HG03196 (cell line): ENCODE measurements around the gene IL1RAPL1.

Experiments
- ATAC-seq: cut with Tn5 transposase; IDR thresholded peaks from one replicate; pipeline ENCODE4 v1.9.1; 2021; ENCODE audit not compliant: unreplicated experiment

IL1RAPL1 gene

DNA sequence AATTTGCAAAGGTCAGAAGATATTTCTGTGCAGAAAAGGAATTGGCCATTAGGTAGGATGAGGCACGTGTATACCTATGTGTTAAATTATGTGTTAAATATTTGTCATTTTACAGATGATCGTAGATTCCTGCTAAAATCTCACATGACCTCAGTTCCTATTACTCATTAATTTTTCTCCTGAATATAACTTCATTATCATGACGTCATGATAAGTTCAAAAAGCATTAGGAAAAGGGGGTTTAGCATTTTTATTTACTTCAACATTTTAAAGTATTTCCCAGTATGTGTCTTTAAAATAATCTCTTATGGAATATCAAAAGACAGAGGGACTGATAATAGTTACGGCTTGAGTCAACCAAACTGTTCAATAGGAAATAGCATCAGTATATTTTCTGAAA, 372.8 kb downstream of the IL1RAPL1 start:
- no peak for ATAC-seq

DNA sequence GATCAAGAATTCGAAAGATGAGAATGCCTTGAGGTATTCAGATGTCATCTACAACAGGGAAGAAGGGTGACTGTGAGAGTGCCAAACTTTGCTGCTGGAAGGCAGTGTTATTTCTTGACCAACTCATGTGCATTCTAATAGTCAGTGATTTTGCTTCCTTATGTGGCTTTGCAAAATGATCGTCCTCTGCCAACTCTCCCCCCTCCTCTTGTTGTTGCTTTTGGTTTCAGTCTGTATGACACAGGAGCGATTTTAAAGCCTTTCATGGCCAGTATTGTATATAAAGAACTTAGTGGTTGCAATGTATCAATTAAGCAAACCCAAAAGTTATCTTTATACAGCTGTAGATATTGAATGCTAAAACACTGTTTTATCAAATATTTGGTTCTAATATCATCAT, 379.1 kb downstream of the IL1RAPL1 start:
- ATAC-seq = no peak

DNA sequence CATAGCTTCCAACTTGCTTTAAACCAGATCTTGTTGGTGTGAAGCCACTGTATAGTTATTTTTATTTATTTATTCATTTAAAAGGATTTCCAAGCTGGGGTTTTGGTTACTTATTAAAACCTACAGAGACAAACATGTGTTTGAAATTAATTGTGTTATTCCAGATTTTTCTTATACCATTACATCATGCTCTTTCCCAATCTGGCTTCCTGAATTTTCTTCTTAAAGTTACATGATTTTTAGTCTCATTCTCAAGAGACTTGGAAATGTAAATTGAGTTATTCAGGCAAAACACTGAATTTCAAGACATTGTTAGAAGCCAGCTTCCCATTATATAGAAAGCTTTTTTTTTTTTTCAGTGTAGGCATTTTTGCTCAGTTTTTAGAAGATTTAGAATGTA, 381.9 kb downstream of the IL1RAPL1 start:
- ATAC-seq = no peak

DNA sequence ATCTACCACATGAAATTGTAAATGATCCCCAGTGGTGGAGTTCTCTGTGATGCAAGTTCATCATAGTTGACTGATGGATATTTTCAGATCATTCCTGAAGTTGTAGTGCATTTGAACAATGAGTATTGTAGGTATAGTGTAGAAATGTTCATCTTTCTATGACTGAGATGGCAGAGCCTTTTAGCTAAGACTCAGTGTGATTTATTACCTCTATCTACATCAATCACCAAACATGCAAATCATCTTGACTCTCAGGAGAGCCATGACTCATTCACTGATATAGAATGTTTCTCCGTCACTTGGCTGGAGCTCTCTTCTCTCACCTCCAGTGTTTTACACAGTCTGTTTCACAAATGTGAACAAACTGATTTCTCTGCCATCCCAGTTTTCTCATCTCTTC, 392.6 kb downstream of the IL1RAPL1 start:
- no peak for ATAC-seq

DNA sequence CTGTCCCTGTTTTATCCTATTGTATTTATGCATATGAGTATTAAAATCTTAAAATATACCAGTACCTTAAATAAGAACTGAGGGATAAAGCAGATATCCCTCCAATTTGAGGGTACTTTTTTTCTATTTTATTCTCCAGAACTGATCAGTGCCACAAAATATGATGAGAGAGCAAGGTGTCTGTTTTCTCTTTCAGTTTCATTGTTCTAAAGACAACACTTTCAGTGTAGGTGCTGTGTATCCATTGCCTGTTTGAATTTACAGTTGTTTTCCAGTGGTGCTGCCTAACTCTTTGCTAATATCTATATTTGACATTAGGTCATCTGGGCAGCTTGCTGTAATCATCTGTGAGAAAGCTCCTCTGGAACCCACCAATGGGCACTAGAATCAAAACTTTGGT, 394.7 kb downstream of the IL1RAPL1 start:
- no peak for ATAC-seq

DNA sequence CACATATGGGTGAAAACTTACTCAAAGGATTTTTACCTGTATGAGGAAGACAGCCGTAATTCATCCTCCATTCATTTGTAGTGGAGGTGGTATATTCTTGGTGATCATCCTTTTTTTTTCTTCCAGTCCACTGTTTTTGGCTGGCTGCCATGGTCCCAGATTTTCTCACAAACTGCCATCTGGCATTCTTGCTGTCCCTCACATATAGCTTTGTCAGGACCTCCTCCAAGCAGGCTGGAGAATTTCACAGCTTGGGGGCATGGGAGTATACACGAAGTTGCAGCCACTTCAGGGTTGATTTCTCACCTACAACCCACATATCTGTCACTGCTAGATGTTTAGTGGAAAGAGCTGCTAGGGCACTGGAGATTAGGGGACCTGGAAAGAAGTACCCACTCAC, 401.0 kb downstream of the IL1RAPL1 start:
- no peak for ATAC-seq

DNA sequence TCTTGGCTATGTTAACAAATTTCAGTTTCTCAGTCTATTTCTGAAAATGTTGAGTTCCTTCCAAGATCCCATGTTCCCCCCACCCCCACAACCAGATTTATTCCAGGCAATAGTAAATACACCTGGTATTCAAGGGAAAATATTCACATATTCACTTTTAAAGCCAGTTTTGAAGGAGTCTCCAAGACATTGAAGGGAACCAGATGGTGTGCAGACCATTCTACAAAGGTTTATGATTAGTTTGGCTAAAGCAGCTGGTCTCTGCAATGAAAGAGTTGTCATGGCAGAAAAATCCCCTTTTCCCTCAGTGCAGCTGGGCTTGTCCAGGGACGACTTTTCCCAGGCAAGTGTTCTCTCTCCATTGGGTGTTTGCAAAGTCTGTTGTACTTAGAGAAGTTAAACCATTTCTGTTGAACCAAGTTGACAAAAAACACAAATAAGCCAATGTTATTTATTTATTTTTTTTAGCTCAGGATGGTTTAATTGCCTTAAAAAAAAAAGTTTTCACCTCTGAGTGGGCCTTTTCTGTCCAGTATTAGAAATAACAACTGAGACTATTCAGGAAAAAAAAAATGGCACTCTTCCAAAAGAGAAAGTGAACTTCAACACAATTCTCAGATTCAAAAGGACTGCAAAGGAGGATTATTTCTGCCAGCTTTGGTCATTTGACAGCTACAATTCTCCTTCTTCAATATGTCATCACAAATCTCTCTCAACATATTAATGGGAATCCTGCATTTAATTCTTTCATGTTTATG, 410.6 kb downstream of the IL1RAPL1 start:
- no peak for ATAC-seq

DNA sequence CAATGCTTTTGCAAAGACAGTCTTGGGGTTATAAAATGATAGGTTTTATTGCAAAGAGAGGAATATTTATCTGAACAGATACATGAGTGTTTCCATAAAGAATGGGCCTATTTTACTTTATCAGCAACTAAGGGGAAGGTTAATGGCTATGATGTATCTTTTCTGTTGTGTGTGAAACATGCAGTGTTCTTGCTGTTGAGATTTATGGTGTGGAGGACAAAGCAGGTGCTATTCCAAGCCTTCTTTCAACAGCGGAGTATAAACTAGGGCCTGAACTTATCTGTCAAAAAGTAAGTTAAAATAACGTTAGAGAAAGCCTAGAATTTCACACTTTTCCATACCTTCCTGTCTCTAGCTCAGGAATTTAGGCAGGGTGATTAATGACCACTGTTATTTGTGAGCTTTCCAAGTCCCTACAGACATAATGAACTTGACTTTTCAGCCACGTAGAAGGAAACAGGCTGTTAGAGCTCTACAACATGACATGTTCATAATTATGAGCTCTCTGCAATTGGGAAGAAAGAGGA, 411.4 kb downstream of the IL1RAPL1 start:
- ATAC-seq = no peak

DNA sequence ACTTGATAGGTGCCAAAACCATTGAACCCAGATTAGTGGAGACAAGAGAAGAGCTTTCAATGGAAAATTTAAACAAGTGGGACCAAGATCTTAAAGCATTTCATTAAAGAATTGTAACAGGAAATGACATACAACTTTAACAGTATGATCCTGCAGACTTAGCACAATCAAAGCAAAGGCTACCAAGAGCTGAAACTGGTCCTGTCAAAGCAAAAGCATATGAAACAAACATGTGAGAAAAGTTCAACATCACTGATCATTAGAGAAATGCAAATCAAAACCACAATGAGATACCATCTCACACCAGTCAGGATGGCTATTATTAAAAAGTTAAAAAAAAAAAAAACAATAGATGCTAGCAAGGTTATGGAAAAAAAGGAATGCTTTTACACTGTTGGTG, 425.6 kb downstream of the IL1RAPL1 start:
- ATAC-seq = no peak

DNA sequence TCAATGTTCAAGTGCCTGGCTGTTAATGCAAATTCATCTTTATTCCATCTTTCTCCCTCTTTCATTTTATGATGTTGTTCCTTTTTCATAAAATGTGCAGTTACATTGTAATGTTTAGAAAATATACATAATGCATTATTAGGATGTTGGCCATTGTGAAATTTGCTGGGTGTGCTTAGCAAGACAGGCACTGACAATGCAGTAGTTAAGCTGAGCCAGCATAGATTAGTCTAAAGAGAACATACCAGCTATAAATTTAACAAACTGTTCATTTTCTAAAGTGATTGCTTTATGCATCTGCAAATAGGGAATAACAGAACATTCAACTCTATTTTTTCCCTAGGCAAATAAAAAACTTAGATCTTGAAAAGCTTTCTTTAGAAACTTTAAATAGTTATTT, 436.0 kb downstream of the IL1RAPL1 start:
- ATAC-seq = no peak

DNA sequence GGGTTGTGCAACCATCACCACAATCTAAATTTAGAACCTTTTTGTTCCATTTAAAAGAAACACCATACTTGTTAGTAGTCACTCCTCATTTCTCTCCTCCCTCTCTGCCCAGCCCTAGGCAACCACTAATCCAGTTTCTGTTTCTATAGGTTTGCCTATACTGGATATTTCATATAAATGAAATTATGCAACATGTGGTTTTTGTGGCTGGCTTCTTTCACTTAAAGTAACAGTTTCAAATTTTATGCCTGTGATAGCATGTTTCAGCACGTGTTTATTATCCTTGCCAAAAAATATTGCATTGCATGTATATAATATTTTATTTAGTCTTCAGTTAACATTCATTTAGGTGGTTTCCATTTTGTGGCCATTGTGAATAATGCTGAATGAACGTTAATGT, 437.6 kb downstream of the IL1RAPL1 start:
- no peak for ATAC-seq

DNA sequence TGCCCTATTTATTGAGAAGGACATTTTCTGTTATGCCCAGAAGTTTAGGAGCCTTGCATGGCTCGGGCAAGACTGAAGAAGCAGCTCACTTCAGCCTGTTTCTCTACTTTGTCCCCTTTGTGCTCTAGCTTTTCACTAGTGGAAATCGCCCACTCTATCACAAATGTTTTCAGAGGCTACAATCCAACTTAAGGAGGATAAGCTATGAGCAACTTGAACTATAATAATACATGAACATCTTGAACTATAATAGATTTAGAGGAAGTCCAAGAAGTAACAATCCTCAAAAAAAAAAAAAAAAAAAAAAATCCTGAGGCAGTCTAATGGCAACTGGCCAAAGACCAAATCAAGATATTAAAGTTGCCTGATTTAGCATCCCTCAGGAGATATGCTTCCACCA, 452.3 kb downstream of the IL1RAPL1 start:
- ATAC-seq = no peak

DNA sequence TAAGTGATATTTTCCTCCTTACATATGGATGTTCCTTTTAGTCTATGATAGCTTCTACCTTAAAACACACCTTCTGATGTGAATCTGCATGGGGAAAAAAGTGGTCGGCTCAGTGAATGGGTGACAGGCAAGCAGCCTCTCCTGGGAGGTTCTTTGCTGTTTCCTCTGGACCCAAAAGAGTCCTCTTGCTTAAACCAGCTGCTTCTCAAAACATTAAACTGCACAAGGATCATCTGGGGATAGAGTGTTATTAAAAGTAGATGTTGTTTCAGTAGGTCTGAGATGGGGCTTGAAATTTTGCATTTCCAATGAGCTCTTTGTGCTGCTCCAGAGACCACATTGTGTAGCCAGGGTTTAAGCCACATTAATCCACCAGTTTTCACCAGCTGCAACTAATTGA, 452.9 kb downstream of the IL1RAPL1 start:
- ATAC-seq = no peak

DNA sequence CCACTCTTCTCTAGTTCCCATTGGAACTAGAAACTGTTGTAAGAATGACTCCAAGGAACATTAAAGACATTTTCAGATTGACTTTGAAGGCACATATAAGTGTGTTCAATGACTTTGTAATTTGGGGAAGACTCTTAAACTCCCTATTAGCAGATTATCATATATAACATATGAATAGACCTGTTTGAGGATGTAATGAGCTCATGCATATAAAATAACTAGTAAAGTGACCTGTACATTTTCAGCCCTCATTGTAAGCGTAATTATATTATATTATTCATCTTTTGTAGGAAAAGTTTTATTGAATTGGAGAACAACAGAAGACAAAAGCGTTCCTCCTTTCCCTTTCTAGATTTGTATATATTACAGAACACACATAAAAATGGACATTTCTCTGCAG, 455.1 kb downstream of the IL1RAPL1 start:
- ATAC-seq = no peak

DNA sequence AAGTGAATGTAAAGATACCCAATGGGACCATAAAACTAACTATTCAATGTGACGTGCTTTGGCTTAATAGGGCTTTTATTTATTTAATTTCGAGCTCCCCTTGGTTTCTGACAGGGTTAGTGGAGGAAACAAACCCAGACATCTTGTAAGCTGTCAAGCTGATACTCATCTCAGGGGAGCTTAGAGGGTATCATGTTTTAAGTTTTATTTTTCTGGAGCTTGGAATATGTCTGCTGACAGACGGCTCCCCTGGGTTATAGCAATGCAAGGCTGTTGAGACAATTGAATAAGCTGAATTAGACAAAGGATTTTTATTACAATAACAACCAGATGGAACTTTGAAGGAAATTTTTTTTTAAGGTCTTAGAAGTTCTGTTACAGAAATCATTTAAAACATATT, 456.5 kb downstream of the IL1RAPL1 start:
- no peak for ATAC-seq

DNA sequence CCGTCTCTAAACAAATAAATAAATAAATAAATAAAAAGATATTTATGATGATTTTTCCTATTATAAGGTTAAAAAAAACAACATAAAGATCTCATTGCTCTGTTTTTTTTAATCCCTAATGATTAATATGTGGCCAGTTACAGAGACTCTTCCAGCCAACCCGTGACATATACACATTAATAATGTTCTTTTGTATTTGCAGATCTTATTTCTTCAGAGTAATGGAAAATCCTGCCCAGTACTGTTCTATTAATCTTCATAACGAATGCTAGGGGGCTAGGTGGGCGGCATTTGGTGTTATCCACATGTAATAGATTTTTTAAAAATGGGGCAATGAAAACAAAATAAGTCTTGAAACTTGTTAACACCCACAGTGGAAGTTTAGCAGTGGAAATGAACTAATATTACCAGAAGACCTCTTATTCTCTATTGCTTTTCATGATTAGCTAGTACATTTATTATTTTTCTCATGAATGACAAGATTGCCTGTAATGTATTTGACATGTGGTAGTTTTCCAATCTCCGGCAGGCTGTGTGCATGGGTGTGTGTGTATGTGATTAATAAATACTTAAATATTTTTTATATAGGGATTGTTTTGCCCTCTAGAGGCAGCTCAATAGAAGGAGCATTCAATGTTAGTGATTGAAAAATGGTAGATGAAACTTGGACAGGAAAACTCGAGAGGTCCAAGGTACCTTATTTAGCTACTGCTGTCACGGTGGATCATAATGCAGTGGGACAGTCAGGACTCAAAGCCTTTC, 457.4 kb downstream of the IL1RAPL1 start:
- ATAC-seq = no peak

DNA sequence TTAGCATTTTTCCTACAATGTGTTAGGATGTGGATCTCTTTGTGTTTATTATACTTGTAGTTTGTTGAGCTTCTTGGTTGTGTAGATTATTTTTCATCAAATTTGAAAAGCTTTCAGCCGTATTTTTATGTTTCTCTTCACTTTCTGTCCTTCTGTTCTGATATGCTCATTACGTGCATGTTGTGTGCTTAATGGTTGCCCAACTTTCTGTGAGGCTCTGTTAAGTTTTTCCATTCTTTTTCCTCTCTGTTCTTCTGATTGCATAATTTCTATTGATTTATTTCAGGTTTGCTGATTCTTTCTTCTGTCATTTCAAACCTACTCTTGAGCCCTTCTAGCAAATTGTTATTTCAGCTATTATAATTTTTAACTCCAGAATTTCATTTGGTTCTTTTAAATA, 478.2 kb downstream of the IL1RAPL1 start:
- ATAC-seq = no peak

DNA sequence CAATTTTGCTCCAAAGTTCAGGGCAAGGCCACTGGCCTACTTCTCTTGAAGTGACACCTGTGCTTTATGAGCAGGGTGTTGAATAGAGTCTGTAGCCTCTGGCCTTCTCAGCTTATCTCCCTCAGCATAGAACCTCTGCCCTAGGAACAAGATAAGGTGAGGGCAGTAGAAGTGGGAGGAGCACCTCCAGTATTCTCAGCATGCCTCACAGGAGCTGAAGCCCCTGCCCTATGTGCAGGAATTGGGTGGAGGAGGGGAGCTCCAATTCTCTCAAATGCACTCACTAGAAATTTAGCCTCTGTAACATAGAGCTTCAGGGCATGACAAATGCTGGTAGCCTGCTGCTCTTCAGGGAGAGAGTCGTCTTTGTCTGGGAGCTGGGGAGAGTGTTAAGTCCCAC, 479.3 kb downstream of the IL1RAPL1 start:
- ATAC-seq = no peak

DNA sequence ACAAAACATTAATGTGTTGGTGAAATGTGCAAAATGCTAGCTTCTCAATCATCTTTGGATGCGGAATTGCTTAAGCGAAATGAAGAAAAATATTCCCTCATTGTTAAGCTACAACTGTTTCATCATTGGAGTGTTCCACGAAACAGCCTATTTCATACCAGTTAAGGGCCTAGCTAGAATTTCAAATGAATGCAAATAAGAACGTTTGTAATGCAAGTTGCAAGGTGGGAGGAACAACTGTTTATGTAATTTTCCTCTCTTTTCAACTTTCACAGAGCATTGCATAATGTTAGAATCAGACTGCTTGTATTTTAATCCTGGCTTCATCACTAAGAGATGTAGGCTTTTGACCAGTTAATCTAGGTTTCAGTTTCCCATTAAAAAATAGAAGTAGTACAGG, 480.1 kb downstream of the IL1RAPL1 start:
- ATAC-seq = no peak

DNA sequence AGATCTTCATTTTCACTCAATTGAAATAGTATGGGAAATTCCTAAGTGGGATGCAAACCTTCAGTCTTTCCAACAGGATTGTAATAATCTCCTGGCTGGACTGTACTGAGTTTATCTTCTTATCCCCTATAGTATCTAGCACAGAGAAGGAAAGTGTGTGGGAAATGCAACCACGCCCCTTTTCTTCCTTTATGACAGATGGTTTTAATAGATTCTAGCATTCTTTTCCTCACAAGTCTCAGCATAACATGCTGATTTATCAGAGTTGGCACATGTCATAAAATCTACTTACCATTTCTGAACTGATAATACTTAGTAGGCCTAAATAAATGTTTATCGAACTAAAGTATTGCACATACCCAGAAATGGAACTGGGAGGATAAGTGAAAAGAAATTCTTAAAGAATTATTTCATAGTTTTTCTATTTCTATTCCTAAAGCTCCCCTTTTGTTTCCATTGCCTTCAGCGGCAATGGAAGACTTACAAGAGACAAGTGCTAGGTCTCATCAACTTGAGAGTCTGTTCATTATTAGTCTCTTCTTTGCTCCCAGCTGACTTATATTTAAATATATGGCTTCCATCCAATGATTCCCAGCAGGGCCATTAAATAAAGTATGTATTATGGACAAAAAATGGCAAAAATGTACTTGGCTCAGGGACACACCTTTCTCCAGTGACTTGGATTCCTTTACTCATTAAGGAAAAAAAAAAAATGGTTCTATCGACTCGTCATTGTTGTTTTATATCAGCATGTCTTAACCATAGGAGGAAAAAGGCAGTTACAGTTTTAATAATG, 484.5 kb downstream of the IL1RAPL1 start:
- no peak for ATAC-seq

DNA sequence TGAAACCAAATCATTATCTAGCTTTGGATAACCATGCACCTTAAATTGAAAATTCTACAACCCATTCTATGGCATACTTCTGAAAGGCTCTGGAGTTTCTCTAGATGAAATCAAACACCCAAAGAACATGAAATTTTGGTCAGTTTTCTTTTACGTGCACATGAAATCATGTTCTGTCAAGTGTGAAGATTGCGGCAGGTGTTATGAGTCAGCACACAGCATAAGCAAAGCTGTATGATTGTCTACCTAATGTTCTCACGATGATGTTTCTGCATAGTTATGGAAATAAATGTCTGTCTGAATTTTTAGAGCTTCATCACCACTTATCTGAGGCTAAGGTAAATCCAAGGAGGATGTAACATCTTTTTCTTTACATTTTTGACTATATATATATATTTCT, 495.3 kb downstream of the IL1RAPL1 start:
- no peak for ATAC-seq

DNA sequence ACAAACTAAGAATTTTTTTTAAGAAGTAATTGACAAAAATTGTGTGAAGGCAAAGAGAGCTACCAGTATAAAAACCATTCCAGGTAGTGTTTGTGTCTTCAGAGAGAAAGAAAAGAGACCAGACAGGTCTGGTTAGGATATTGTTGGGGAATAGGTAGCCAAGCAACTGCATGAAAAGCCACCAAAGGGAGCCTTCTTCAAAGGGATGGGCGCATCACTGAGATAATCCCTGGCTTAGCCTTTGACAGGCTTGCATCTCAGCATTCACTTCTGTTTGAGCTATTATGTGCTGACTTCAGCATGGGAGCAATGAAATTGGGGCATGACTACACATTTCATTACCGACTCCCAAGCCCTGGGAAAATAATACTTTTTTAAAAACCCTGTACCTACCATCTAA, 496.6 kb downstream of the IL1RAPL1 start:
- no peak for ATAC-seq
